Measurements from ENCODE around the gene AOPEP. TPM values are rescaled to one million over a fixed set of nuclear protein-coding genes. Genes with fewer than 3 reads are reported as not detected.

Gene AOPEP
- polyA plus RNA-seq, 4 donors, result 50.1 to 59.7 (median 54.1) TPM

- no peak for DNase-seq (ENCODE audit: low read depth in 4 of 4, low spot score in 2 of 4)
Measured at GRCh38 chr9:94713436-94714215, 12.9 kb upstream of the AOPEP start.

GRCh38 chr9:94714494-94714893 lies 12.0 kb upstream of the AOPEP start:
- DNase-seq (ENCODE audit: low read depth in 4 of 4, low spot score in 2 of 4), result no peak

DNA sequence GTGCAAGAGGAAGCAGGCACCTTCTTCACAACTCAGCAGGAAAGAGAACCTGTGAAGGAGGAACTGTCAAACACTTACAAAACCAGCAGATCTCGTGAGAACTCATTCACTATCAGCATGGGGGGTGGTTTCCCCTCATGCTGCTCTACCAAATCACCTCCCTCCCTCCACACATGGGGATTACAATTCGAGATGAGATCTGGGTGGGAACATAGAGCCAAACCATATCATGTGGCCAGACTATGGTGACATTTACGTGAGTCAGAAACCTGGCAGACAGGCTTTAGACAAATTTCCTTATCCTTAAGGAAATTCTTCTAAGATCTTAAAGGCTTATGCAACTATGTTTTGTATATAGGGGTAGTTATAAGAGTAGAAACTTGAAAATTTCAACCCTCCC lies 8.7 kb upstream of the AOPEP start:
- no peak for DNase-seq (ENCODE audit: low read depth in 4 of 4, low spot score in 2 of 4)

GRCh38 chr9:94718936-94719335 lies 7.6 kb upstream of the AOPEP start:
- DNase-seq (ENCODE audit: low read depth in 4 of 4, low spot score in 2 of 4), result no peak

- DNase-seq (ENCODE audit: low read depth in 4 of 4, low spot score in 2 of 4), result no peak
Measured at GRCh38 chr9:94719878-94720277, 6.6 kb upstream of the AOPEP start.

DNA sequence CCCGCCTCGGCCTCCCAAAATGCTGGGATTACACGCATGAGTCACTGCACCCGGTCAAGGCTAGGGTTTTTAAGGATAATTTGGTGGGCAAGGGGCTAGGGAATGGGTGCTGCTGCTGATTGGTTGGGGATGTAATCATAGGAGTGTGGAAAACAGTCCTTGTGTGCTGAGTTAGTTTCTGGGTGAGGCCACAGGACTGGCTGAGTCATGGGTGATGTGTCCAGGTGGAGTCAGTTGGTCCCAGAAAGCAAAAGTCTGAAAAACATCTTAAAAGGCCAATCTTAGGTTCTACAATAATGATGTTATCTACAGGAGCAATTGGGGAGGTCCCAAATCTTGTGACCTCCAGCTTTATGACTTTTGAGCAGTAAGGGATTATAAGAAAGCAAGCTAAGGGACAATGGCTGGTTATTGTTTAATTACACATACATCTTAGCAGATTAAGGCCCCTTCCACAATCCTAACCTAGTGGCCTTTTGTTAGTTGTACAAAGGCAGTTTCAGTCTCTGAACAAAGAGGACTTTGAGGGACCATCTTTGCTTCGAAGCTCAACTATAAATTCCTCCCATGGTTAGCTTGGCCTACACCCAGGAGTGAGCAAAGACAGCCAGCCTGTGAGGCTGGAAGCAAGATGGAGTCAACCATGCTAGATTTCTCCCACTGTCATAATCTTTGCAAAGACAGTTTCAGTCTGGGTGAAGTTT lies 5.5 kb upstream of the AOPEP start:
- DNase-seq (ENCODE audit: low read depth in 4 of 4, low spot score in 2 of 4), result no peak

GRCh38 chr9:94721754-94722153 lies 4.7 kb upstream of the AOPEP start:
- DNase-seq (ENCODE audit: low read depth in 4 of 4, low spot score in 2 of 4), result no peak

GRCh38 chr9:94725293-94725692 lies 1.2 kb upstream of the AOPEP start:
- DNase-seq (ENCODE audit: low read depth in 4 of 4, low spot score in 2 of 4), result no peak

DNA sequence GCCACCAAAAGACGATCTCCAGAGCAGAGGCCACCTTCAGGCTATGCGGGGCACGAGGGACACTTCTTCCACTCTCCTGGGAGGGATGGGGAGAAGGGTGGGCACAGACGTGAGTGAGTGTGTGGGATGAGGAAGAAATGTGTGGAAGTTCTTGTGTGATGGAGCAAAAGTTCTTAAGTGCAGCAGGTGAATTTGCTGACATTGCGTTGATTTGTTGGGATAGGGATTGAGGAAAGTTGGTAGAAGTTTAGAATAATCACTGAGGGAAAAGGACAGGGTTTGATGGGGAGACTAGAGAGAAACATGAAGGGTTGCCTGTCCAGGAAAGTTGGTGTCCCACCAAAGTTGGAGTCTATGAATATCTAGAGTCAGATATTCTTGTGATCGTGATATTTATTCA lies 2.2 kb downstream of the AOPEP start:
- no peak for DNase-seq (ENCODE audit: low read depth in 4 of 4, low spot score in 2 of 4)

- no peak for DNase-seq (ENCODE audit: low read depth in 4 of 4, low spot score in 2 of 4)
Measured at GRCh38 chr9:94729199-94729598, 2.7 kb downstream of the AOPEP start.

GRCh38 chr9:94734054-94734754 lies 7.7 kb downstream of the AOPEP start:
- no peak for DNase-seq (ENCODE audit: low read depth in 4 of 4, low spot score in 2 of 4)

- DNase-seq (ENCODE audit: low read depth in 4 of 4, low spot score in 2 of 4), result no peak
Measured at GRCh38 chr9:94736759-94737158, 10.3 kb downstream of the AOPEP start.

- DNase-seq (ENCODE audit: low read depth in 4 of 4, low spot score in 2 of 4), result no peak
Measured at GRCh38 chr9:94740145-94740840, 13.8 kb downstream of the AOPEP start.

GRCh38 chr9:94741866-94742265 lies 15.4 kb downstream of the AOPEP start:
- DNase-seq (ENCODE audit: low read depth in 4 of 4, low spot score in 2 of 4), result no peak

GRCh38 chr9:94743035-94743954 lies 16.8 kb downstream of the AOPEP start:
- DNase-seq (ENCODE audit: low read depth in 4 of 4, low spot score in 2 of 4), result no peak

- no peak for DNase-seq (ENCODE audit: low read depth in 4 of 4, low spot score in 2 of 4)
Measured at GRCh38 chr9:94745806-94746540, 19.5 kb downstream of the AOPEP start.

GRCh38 chr9:94746541-94747370 lies 20.3 kb downstream of the AOPEP start:
- DNase-seq (ENCODE audit: low read depth in 4 of 4, low spot score in 2 of 4), result no peak

GRCh38 chr9:94754976-94755475 lies 28.5 kb downstream of the AOPEP start:
- no peak for DNase-seq (ENCODE audit: low read depth in 4 of 4, low spot score in 2 of 4)

All from left renal cortex interstitium (tissue), 4 donors.